Measurements from ENCODE around the gene GPX1. TPM values are rescaled to one million over a fixed set of nuclear protein-coding genes. Genes with fewer than 3 reads are reported as not detected.

GPX1 gene
- total RNA-seq, 1 experiment from 2014 or later, result 253 TPM

DNA sequence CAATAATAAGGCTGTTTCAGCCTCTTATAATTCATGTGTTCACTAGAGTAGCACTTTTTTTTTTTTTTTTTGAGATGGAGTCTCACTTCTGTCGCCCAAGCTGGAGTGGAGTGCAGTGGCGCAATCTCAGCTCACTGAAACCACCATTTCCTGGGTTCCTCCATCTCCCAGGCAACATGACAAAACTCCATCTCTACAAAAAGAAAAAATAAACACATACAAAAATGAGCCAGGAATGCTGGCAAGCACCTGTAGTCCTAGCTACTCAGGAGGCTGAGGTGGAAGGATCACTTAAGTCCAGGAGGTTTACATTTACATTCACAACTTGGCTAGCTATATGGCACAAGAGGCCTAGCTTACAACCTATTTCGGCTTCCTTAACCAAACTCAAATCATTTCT is 25.1 kb downstream of the GPX1 start:
- H2BK120ac ChIP-seq (ENCODE audit: low read depth, low read length, poor library complexity, severe bottlenecking), result no peak overlapping the region
- no peaks in the 10 kb centered on the region for H3K79me1 ChIP-seq (ENCODE audit: insufficient read depth, low read depth, low read length, poor library complexity, severe bottlenecking)
- Mint-ChIP-seq H3K4me1 (no peaks in the 10 kb centered on the region), H3K36me3 (ENCODE audit: insufficient read depth in 1 of 3, low read depth in 3 of 3) (peaks cover 24 to 65% (median 46%) of the 10 kb centered on the region in 3 experiments; a peak in 6 of 7 replicates), H3K9me3 (no peaks in the 10 kb centered on the region; a peak in 1 of 5 replicates), H3K27ac (no peak overlapping the region; a peak in 1 of 7 replicates), H3K27me3 (ENCODE audit: low read depth) (no peaks in the 10 kb centered on the region), H3K4me3 (no peak overlapping the region)
- no peaks in the 10 kb centered on the region for H4K20me1 ChIP-seq (ENCODE audit: control insufficient read depth, insufficient read depth, insufficient read length)
- no peak for DNase-seq
- H3K23ac ChIP-seq (ENCODE audit: insufficient read length, low read depth, low read length), result no peak overlapping the region
- H3K27me3 ChIP-seq (ENCODE audit: insufficient read depth, low read length), result no peaks in the 10 kb centered on the region
- no peaks in the 10 kb centered on the region for H3K79me2 ChIP-seq (ENCODE audit: insufficient read depth, low read length)
- H3K14ac ChIP-seq (ENCODE audit: insufficient read depth, low read length), result no peak overlapping the region
- H3K4me2 ChIP-seq (ENCODE audit: insufficient read depth, insufficient read length, low read length), result no peak overlapping the region
- H3K18ac ChIP-seq (ENCODE audit: insufficient read length, low read depth, low read length), result no peak overlapping the region
- H3K4ac ChIP-seq (ENCODE audit: low read depth, low read length), result no peak overlapping the region
- TF ChIP-seq, protein P1, sequence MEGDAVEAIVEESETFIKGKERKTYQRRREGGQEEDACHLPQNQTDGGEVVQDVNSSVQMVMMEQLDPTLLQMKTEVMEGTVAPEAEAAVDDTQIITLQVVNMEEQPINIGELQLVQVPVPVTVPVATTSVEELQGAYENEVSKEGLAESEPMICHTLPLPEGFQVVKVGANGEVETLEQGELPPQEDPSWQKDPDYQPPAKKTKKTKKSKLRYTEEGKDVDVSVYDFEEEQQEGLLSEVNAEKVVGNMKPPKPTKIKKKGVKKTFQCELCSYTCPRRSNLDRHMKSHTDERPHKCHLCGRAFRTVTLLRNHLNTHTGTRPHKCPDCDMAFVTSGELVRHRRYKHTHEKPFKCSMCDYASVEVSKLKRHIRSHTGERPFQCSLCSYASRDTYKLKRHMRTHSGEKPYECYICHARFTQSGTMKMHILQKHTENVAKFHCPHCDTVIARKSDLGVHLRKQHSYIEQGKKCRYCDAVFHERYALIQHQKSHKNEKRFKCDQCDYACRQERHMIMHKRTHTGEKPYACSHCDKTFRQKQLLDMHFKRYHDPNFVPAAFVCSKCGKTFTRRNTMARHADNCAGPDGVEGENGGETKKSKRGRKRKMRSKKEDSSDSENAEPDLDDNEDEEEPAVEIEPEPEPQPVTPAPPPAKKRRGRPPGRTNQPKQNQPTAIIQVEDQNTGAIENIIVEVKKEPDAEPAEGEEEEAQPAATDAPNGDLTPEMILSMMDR (conservative IDR thresholded peaks at IDR 0.05), result no peak
- no peak overlapping the region for H2BK20ac ChIP-seq (ENCODE audit: low read depth, low read length, poor library complexity, severe bottlenecking)
- no peak overlapping the region for H2BK15ac ChIP-seq (ENCODE audit: low read depth, low read length)
- no peaks in the 10 kb centered on the region for H3K4me1 ChIP-seq (ENCODE audit: insufficient read depth, low read length)
- no CpG with 5 or more reads among the region's 3 CpGs for WGBS (ENCODE audit: extremely low coverage, insufficient read length, low lambda C conversion rate)
- H3K9me3 ChIP-seq (ENCODE audit: control insufficient read depth, low read depth, low read length), result no peaks in the 10 kb centered on the region
- no peak overlapping the region for H2AK5ac ChIP-seq (ENCODE audit: insufficient read length, low read length)
- H2AFZ ChIP-seq (ENCODE audit: low read length), result no peak overlapping the region
- no peak overlapping the region for H2BK12ac ChIP-seq (ENCODE audit: insufficient read length, low read depth, low read length)
- H3K9ac ChIP-seq (ENCODE audit: extremely low read depth, insufficient read length, low read length), result no peak overlapping the region
- no peak overlapping the region for H4K91ac ChIP-seq (ENCODE audit: insufficient read length, low read depth, low read length)
- no peak overlapping the region for H3K27ac ChIP-seq (ENCODE audit: insufficient read length, low read depth, low read length)
- H4K5ac ChIP-seq (ENCODE audit: insufficient read length, low read depth, low read length), result no peak overlapping the region
- no peaks in the 10 kb centered on the region for H3K23me2 ChIP-seq (ENCODE audit: insufficient read length, low read depth, low read length, poor library complexity, severe bottlenecking)
- no peak overlapping the region for H4K8ac ChIP-seq (replicated peaks; ENCODE audit: insufficient read length, low read depth, low read length)
- H3T11ph ChIP-seq (ENCODE audit: low read length), result no peak overlapping the region
- H2BK5ac ChIP-seq (ENCODE audit: insufficient read length, low read length), result no peak overlapping the region
- H3K56ac ChIP-seq (ENCODE audit: insufficient read length, low read depth, low read length), result no peak overlapping the region
